ENCODE results near the gene CLEC18C.
"Not testable (repeated sequence)": the region's sequence is repeated elsewhere in the genome, so short reads cannot be mapped to it uniquely, and the experiment has no call there.

CLEC18C gene

DNA sequence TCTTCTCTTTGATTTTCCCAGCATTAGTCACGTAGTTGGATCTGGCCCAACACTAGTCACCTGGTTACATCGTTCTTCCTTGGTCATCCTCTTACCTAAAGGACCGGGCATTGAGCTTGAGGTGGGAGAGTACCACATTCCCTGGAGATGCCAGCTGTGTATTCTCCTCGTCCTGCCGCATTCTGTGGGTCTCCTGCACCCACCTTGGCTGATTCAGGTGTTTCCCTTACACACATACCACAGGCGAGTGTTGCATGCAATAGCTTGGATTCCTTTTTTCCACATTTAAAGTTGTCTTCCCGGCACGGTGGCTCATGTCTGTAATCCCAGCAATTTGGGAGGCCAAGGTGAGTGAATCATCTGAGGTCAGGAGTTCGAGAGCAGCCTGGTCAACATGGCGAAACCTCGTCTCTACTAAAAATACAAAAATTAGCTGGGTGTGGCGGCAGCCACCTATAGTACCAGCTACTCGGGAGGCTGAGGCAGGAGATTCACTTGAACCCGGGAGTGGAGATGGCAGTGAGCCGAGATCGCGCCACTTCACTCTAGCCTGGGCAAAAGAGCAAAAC, 21.6 kb upstream of the CLEC18C start:
- H3K9me3 ChIP-seq (ENCODE audit: low read length): no peaks in the 10 kb centered on the region
- no peak overlapping the region for H3K9ac ChIP-seq (ENCODE audit: low read length)
- no peak overlapping the region for H3K4me3 ChIP-seq (ENCODE audit: low read depth, low read length, poor library complexity, severe bottlenecking)
- H3K27ac ChIP-seq (ENCODE audit: low read depth, low read length, poor library complexity, severe bottlenecking): no peak overlapping the region
- H3F3A ChIP-seq (ENCODE audit: insufficient read depth, low read length): no peaks in the 10 kb centered on the region
- TF ChIP-seq, protein P1, sequence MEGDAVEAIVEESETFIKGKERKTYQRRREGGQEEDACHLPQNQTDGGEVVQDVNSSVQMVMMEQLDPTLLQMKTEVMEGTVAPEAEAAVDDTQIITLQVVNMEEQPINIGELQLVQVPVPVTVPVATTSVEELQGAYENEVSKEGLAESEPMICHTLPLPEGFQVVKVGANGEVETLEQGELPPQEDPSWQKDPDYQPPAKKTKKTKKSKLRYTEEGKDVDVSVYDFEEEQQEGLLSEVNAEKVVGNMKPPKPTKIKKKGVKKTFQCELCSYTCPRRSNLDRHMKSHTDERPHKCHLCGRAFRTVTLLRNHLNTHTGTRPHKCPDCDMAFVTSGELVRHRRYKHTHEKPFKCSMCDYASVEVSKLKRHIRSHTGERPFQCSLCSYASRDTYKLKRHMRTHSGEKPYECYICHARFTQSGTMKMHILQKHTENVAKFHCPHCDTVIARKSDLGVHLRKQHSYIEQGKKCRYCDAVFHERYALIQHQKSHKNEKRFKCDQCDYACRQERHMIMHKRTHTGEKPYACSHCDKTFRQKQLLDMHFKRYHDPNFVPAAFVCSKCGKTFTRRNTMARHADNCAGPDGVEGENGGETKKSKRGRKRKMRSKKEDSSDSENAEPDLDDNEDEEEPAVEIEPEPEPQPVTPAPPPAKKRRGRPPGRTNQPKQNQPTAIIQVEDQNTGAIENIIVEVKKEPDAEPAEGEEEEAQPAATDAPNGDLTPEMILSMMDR (IDR thresholded peaks at IDR 0.05; ENCODE audit: low read length): no peak
- no peak for TF ChIP-seq EZH2 (IDR thresholded peaks at IDR 0.05; ENCODE audit: borderline replicate concordance, low read length)
- peaks cover 81% of the 10 kb centered on the region for H3K36me3 ChIP-seq (ENCODE audit: insufficient read depth, low read length)
- no peaks in the 10 kb centered on the region for H3K79me2 ChIP-seq (ENCODE audit: insufficient read depth, low read length)
- no peaks in the 10 kb centered on the region for H3K27me3 ChIP-seq (ENCODE audit: insufficient read depth, low read length)
- H3K4me1 ChIP-seq (ENCODE audit: insufficient read depth, low read length, severe bottlenecking): no peaks in the 10 kb centered on the region
- no peaks in the 10 kb centered on the region for H4K20me1 ChIP-seq (ENCODE audit: insufficient read depth, low read length)
- no peak overlapping the region for H3K4me2 ChIP-seq (ENCODE audit: low read length)
- H3K9me2 ChIP-seq (ENCODE audit: low read depth, low read length): no peaks in the 10 kb centered on the region
- no peak overlapping the region for H2AFZ ChIP-seq (ENCODE audit: low read length)

DNA sequence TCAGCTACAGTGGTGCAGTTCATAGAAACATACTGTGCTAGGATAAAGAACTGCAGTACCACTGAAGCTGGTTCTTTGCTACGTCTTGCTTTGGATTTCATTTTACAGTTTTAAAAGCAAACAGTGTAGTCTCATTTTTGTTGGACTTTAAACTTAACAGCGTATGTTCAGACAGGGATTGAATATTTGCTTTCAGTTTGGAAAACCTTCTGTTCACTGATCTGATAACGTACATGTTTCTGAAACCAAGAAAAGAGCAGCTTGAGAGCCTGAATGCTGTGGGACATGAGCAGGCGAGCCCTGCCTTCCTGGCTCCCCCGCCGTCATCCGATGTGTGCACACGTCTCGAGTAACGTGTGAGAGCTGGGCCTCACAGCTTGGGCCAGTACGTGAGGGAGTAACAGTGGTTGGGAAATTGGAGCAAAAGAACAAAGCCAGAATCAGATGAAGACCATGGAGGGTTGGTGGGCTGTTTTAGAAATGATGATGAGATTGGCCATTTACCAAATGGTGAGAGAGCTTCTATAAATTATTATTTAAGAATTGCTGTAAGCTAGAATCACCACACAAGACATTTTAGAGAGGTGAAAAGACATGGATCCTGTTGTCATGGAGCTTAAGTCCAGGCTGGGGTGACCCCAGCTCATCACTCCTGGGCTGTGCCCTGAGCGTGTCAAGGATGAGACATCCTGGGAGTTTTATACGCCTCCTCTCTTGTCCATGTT, 20.8 kb upstream of the CLEC18C start:
- Histone ChIP-seq H3K27ac (ENCODE audit: low read depth, low read length, poor library complexity, severe bottlenecking) (no peak overlapping the region), H4K20me1 (ENCODE audit: insufficient read depth, low read length) (no peaks in the 10 kb centered on the region), H3K9me2 (ENCODE audit: low read depth, low read length) (no peaks in the 10 kb centered on the region), H3K4me2 (ENCODE audit: low read length) (no peak overlapping the region), H3K79me2 (ENCODE audit: insufficient read depth, low read length) (no peaks in the 10 kb centered on the region), H3K9ac (ENCODE audit: low read length) (no peak overlapping the region), H3K9me3 (ENCODE audit: low read length) (no peaks in the 10 kb centered on the region), H3K4me1 (ENCODE audit: insufficient read depth, low read length, severe bottlenecking) (no peaks in the 10 kb centered on the region), H3K36me3 (ENCODE audit: insufficient read depth, low read length) (peaks cover 88% of the 10 kb centered on the region), H3K27me3 (ENCODE audit: insufficient read depth, low read length) (no peaks in the 10 kb centered on the region), H2AFZ (ENCODE audit: low read length) (no peak overlapping the region), H3K4me3 (ENCODE audit: low read depth, low read length, poor library complexity, severe bottlenecking) (no peak overlapping the region), H3F3A (ENCODE audit: insufficient read depth, low read length) (no peaks in the 10 kb centered on the region)
- TF ChIP-seq EZH2 (IDR thresholded peaks at IDR 0.05; ENCODE audit: borderline replicate concordance, low read length): no peak
- TF ChIP-seq, protein P1 (IDR thresholded peaks at IDR 0.05; ENCODE audit: low read length): no peak

DNA sequence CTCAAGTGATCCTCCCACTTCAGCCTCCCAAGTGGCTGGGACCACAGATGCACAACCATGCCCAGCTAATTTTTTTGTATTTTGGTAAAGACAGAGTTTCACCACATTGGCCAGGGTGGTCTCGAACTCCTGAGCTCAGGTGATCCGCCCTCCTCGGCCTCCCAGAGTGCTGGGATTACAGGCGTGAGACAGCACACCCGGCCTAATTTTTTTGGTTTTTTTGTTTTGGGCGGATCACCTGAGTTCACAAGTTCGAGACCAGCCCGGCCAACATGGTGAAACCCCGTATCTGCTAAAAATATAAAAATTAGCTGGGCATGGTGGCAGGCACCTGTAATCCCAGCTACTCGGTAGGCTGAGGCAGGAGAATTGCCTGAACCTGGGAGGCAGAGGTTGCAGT, 18.9 kb upstream of the CLEC18C start:
- H2AFZ ChIP-seq (ENCODE audit: low read length); H3K4me2 ChIP-seq (ENCODE audit: low read length); H3K27me3 ChIP-seq (ENCODE audit: insufficient read depth, low read length); H3K4me1 ChIP-seq (ENCODE audit: insufficient read depth, low read length, severe bottlenecking); H3K9me2 ChIP-seq (ENCODE audit: low read depth, low read length); H3K9me3 ChIP-seq (ENCODE audit: low read length); H3K79me2 ChIP-seq (ENCODE audit: insufficient read depth, low read length); H3F3A ChIP-seq (ENCODE audit: insufficient read depth, low read length); H3K4me3 ChIP-seq (ENCODE audit: low read depth, low read length, poor library complexity, severe bottlenecking); H4K20me1 ChIP-seq (ENCODE audit: insufficient read depth, low read length); H3K27ac ChIP-seq (ENCODE audit: low read depth, low read length, poor library complexity, severe bottlenecking); H3K9ac ChIP-seq (ENCODE audit: low read length): not testable (repeated sequence)
- peaks cover 92% of the 10 kb centered on the region for H3K36me3 ChIP-seq (ENCODE audit: insufficient read depth, low read length)

Data from OCI-LY1 (cell line).